HepG2 (cell line): ENCODE data around the gene CEP131. TPM values are rescaled to one million over a fixed set of nuclear protein-coding genes. Genes with fewer than 3 reads are reported as not detected.

Experiments used
- ATAC-seq: fragments of 200-7000 bp; cut with Tn5 transposase; 3 replicates; pipeline ENCODE4 v1.9.1; 2020; ENCODE audit warnings: mild to moderate bottlenecking, moderate library complexity
- BruUV-seq: library from RNA; stranded (reverse); fragments of 400-500 nt; replicated peaks from 2 replicates; lab custom pipeline; 2021; lab: Mats Ljungman, UMichigan
- CTCF ChIA-PET: fragments of 300-600 bp; formaldehyde crosslinking; extraction: SDS; loops from one replicate; lab custom pipeline; 2021; ENCODE audit warnings: low total read pairs, inconsistent platforms, low intra/inter-chr PET ratio; lab: Yijun Ruan, JAX
- POLR2A ChIA-PET: fragments of 350-600 bp; sonication (Branson Sonifier 250); formaldehyde crosslinking; loops from one replicate; lab custom pipeline; 2020; ENCODE audit warnings: antibody characterized with exemption, inconsistent platforms; lab: Yijun Ruan, JAX
- DNase-seq: peaks from one replicate; pipeline ENCODE4 v3.0.0-alpha.2; 2015; ENCODE audit warnings: low spot score
- FAIRE-seq: peaks from 3 replicates; lab custom pipeline; 2011; peaks lifted over from hg19 to GRCh38; lab: Jason Lieb, UNC
- H2AFZ ChIP-seq: one replicate; pipeline ENCODE4 v1.6.1; 2011; ENCODE audit warnings: low read length, inconsistent platforms
- H3K27ac ChIP-seq: fragments of 300-600 bp; 3 replicates; pipeline ENCODE4 v1.8.0; 2011; ENCODE audit warnings: mixed run types, mild to moderate bottlenecking, mixed read lengths, low read length, inconsistent platforms; ENCODE audit not compliant: insufficient read depth; ENCODE audit errors: extremely low read length
- H3K27me3 ChIP-seq, 2 experiments: fragments of 200-600 bp in 1 of 2; 2 replicates in 1 of 2; 3 replicates in 1 of 2; pipeline versions ENCODE4 v1.6.0 to v1.8.0; 2011; ENCODE audit warnings: low read length in 2 of 2, mild to moderate bottlenecking in 2 of 2, moderate library complexity in 2 of 2, inconsistent platforms in 1 of 2; ENCODE audit not compliant: insufficient read depth in 2 of 2, control insufficient read depth in 1 of 2
- H3K36me3 ChIP-seq, 2 experiments: fragments of 200-600 bp in 1 of 2; replicated peaks in 1 of 2; 2 replicates in 1 of 2; 3 replicates in 1 of 2; pipeline versions ENCODE4 v1.5.1 to v1.8.0; 2011; ENCODE audit warnings: low read length in 2 of 2, inconsistent platforms in 1 of 2; ENCODE audit not compliant: insufficient read depth in 2 of 2, control insufficient read depth in 1 of 2
- H3K4me1 ChIP-seq: 2 replicates; pipeline ENCODE4 v1.5.1; 2012; ENCODE audit warnings: low read length, inconsistent platforms; ENCODE audit not compliant: insufficient read depth
- H3K4me2 ChIP-seq: 2 replicates; pipeline ENCODE4 v1.6.0; 2011; ENCODE audit warnings: low read depth, low read length, inconsistent platforms
- H3K4me3 ChIP-seq, 3 experiments: fragments of 200-600 bp in 1 of 3; sonication (generic), shearing (Covaris generic) in 1 of 3; replicated peaks in 1 of 3; 2 replicates each; pipeline ENCODE4 v1.5.1; 2011 to 2016; ENCODE audit warnings: low read length in 3 of 3, inconsistent platforms in 2 of 3, low read depth in 2 of 3, mild to moderate bottlenecking in 2 of 3, control low read depth in 1 of 3, mixed read lengths in 1 of 3; ENCODE audit not compliant: insufficient read depth in 1 of 3
- H3K79me2 ChIP-seq: one replicate; pipeline ENCODE4 v1.6.1; 2011; ENCODE audit warnings: low read length, inconsistent platforms; ENCODE audit not compliant: insufficient read depth
- H3K9ac ChIP-seq: 2 replicates; pipeline ENCODE4 v1.6.0; 2011; ENCODE audit warnings: mild to moderate bottlenecking, low read depth, low read length, inconsistent platforms; ENCODE audit not compliant: insufficient read depth
- H3K9me3 ChIP-seq: 2 replicates; pipeline ENCODE4 v1.5.1; 2012; ENCODE audit warnings: mild to moderate bottlenecking, low read length
- H4K20me1 ChIP-seq: 2 replicates; pipeline ENCODE4 v1.6.0; 2011; ENCODE audit warnings: inconsistent platforms, mild to moderate bottlenecking, low read length, moderate library complexity; ENCODE audit not compliant: insufficient read depth
- HIC2 ChIP-seq: sonication (generic); formaldehyde crosslinking; IDR thresholded peaks from 2 replicates; pipeline ENCODE4 v1.9.0; 2022; ENCODE audit warnings: low read depth, missing genetic modification reagents
- LCORL ChIP-seq, 2 experiments: fragments of 450-650 bp in 1 of 2; sonication (generic) in 1 of 2; formaldehyde crosslinking in 1 of 2; IDR thresholded peaks; 2 replicates each; pipeline versions ENCODE4 v1.5.0 to v1.6.1; 2017 to 2020; ENCODE audit warnings: antibody characterized with exemption in 1 of 2, missing genetic modification reagents in 1 of 2
- ZNF326 ChIP-seq: sonication (generic); formaldehyde crosslinking; IDR thresholded peaks from 2 replicates; pipeline ENCODE4 v1.4.0; 2020; ENCODE audit warnings: missing genetic modification reagents, borderline replicate concordance
- ZNF33A ChIP-seq: sonication (generic); formaldehyde crosslinking; IDR thresholded peaks from 2 replicates; pipeline ENCODE4 v1.5.1; 2020; ENCODE audit warnings: missing genetic modification reagents, mild to moderate bottlenecking, moderate library complexity, borderline replicate concordance
- WGBS: methylation state at CpG from one replicate; pipeline ENCODE4 v1.1.6; 2017; ENCODE audit warnings: low lambda C conversion rate; 5-methylcytosine and 5-hydroxymethylcytosine counted together
- in situ Hi-C: cut with HindIII; loops from 2 replicates; pipeline ENCODE4 v1.10.0; 2017; ENCODE audit warnings: low pct_unique_long_range_greater_than_20kb; ENCODE audit not compliant: extremely low pct_ligation_motif_present
- intact Hi-C: fragments of 100-400 bp; cut with micrococcal nuclease; formaldehyde crosslinking; loops from one replicate; pipeline ENCODE4 v1.10.0; 2022; ENCODE audit not compliant: unreplicated experiment
- polyA plus RNA-seq, 8 experiments: library from polyadenylated mRNA; depleted of rRNA in 3 of 8; stranded (reverse) in 7 of 8; unstranded in 1 of 8; fragments of >200 nt; fragmentation: Illumina TruSeq in 4 of 8; extraction: Trizol in 4 of 8; gene quantifications; 2 replicates each; pipeline versions ENCODE4 v1.2.1 to v1.2.3, GENCODE V29; 2011 to 2016; ENCODE audit warnings: low read depth in 4 of 8, missing spikeins in 1 of 8, mixed read lengths in 1 of 8; ENCODE audit not compliant: insufficient read depth in 1 of 8
- total RNA-seq, 5 experiments: library from RNA; depleted of rRNA; stranded (reverse); fragments of >200 nt; fragmentation: Illumina TruSeq; extraction: Trizol; gene quantifications; 2 replicates each; pipeline ENCODE4 v1.2.3, GENCODE V29; 2016; ENCODE audit warnings: low read depth in 1 of 5
- TF ChIP-seq, protein P1 (sequence below): sonication (generic); formaldehyde crosslinking; IDR thresholded peaks from 2 replicates; pipeline ENCODE4 v1.5.0; 2020; ENCODE audit warnings: missing genetic modification reagents, mild to moderate bottlenecking, borderline replicate concordance
- TF ChIP-seq, protein P2 (sequence below): IDR thresholded peaks from 2 replicates; pipeline ENCODE4 v1.6.1; 2016

The CEP131 gene
- total and polyA plus RNA-seq, 2 of the 13 experiments (the other 11 are each of a cell fraction or from before 2014, with no cell fraction given) = 5.0 to 16.8 TPM

DNA sequence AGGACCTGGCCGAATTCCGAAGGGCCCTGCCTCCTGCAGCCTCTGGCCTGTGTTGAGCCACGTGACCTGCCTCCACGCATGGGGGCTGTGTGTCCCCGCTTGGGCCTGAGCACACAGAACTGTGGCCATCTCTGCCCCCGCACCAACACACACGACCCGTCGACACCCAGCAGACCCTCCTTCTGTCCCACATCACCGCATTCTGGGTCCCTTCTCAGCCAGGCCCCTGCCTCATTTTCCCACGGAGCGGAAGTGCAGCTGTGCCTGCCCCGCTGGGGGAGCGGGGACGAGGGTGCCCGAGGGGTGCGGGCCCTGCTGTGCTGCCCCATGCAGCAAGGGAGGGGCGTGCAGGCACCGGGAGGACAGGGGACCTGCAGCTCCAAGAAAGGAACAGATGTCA is 34.8 kb upstream of the CEP131 start:
- no peak for DNase-seq
- Histone ChIP-seq H3K4me1 (peaks cover 19% of the 10 kb centered on the region), H3K27me3 (no peaks in the 10 kb centered on the region), H3K79me2 (no peaks in the 10 kb centered on the region), H3K9me3 (no peaks in the 10 kb centered on the region), H2AFZ (no peak overlapping the region), H3K4me2 (no peak overlapping the region), H3K9ac (no peak overlapping the region), H3K4me3 (no peak overlapping the region), H3K36me3 (peaks cover 30 to 40% of the 10 kb centered on the region in 2 experiments), H4K20me1 (peaks cover 4% of the 10 kb centered on the region; the same call in 1 of the 2 replicates), H3K27ac (no peak overlapping the region)
- no peak for FAIRE-seq
- in situ Hi-C loops = loop anchor here (5.0 kb wide), 1 partner anchor 225 kb away; no protein-coding TSS in a partner anchor
- WGBS = 98% methylated on average over 19 of the region's 19 CpGs
- BruUV-seq = no TSS peak
- TF ChIP-seq LCORL (IDR thresholded peaks at IDR 0.05) (no peak), LCORL (CRISPR knock-in tag; IDR thresholded peaks at IDR 0.05) (no peak), ZNF33A (CRISPR knock-in tag) (no peak), ZNF326 (CRISPR knock-in tag) (no peak), HIC2 (CRISPR knock-in tag) (no peak)
- TF ChIP-seq, protein P1, sequence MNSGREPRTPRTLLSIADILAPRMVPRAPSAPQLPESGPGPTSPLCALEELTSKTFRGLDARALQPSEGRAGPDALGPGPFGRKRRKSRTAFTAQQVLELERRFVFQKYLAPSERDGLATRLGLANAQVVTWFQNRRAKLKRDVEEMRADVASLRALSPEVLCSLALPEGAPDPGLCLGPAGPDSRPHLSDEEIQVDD (CRISPR knock-in tag) = no peak
- TF ChIP-seq, protein P2, sequence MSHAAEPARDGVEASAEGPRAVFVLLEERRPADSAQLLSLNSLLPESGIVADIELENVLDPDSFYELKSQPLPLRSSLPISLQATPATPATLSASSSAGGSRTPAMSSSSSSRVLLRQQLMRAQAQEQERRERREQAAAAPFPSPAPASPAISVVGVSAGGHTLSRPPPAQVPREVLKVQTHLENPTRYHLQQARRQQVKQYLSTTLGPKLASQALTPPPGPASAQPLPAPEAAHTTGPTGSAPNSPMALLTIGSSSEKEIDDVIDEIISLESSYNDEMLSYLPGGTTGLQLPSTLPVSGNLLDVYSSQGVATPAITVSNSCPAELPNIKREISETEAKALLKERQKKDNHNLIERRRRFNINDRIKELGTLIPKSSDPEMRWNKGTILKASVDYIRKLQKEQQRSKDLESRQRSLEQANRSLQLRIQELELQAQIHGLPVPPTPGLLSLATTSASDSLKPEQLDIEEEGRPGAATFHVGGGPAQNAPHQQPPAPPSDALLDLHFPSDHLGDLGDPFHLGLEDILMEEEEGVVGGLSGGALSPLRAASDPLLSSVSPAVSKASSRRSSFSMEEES (CRISPR knock-in tag) = no peak
- ATAC-seq = no peak
- intact Hi-C loops = no loop called here
- POLR2A ChIA-PET = no interaction called here
- CTCF ChIA-PET = no interaction called here
